GM10266 (cell line): ENCODE results near the gene VIT.

Experiments used
- DNase-seq: peaks from one replicate; pipeline ENCODE4 v3.0.0; 2012; ENCODE audit errors: extremely low spot score
- CTCF ChIP-seq: IDR thresholded peaks from 2 replicates; pipeline ENCODE4 v1.5.1; 2012; ENCODE audit warnings: mild to moderate bottlenecking, low read depth; ENCODE audit not compliant: control insufficient read depth, insufficient read depth; ENCODE audit errors: missing control alignments

The VIT gene

GRCh38 chr2:36695746-36696415, 626 bp upstream of the VIT start:
- TF ChIP-seq CTCF: no peak
- DNase-seq: no peak

- TF ChIP-seq CTCF: no peak
- DNase-seq: no peak
Measured at GRCh38 chr2:36697424-36698066, 1.0 kb downstream of the VIT start.

GRCh38 chr2:36698993-36699392, 2.5 kb downstream of the VIT start:
- DNase-seq: no peak
- no peak for TF ChIP-seq CTCF

- no peak for DNase-seq
Measured at GRCh38 chr2:36700311-36700710, 3.8 kb downstream of the VIT start.

GRCh38 chr2:36701391-36701795, 4.9 kb downstream of the VIT start:
- TF ChIP-seq CTCF: no peak
- no peak for DNase-seq

More at GRCh38 chr2:36700311-36700710, 3.8 kb downstream of the VIT start:
- no peak for TF ChIP-seq CTCF

GRCh38 chr2:36701918-36702317, 5.4 kb downstream of the VIT start:
- no peak for DNase-seq
- no peak for TF ChIP-seq CTCF

- TF ChIP-seq CTCF: no peak
- no peak for DNase-seq
Measured at GRCh38 chr2:36702781-36703180, 6.3 kb downstream of the VIT start.
